Stomach (tissue), 9 donors: ENCODE data around the gene SORCS2. TPM values are rescaled to one million over a fixed set of nuclear protein-coding genes. Genes with fewer than 3 reads are reported as not detected.

Source experiments
- DNase-seq, 2 donors: peaks; one replicate each; pipeline versions ENCODE4 v3.0.0 to v3.0.0-alpha.2; 2013 to 2019
- H3K27ac ChIP-seq, 5 donors: fragments of 200-600 bp in 4 of 5; sonication (generic) in 4 of 5; one replicate each; pipeline ENCODE4 v1.5.1; 2013 to 2019; ENCODE audit warnings: mild to moderate bottlenecking in 1 of 5, moderate library complexity in 1 of 5
- H3K27me3 ChIP-seq, 3 donors: fragments of 200-600 bp; sonication (generic); one replicate each; pipeline ENCODE4 v1.5.1; 2017 to 2019; ENCODE audit warnings: mixed run types in 1 of 3
- H3K36me3 ChIP-seq, 4 donors: fragments of 200-600 bp; sonication (generic); 1 replicate in 3 of 4; 2 replicates in 1 of 4; pipeline ENCODE4 v1.5.1; 2016 to 2019
- H3K4me1 ChIP-seq, 4 donors: fragments of 200-600 bp; sonication (generic); one replicate each; pipeline ENCODE4 v1.5.1; 2016 to 2019
- H3K4me3 ChIP-seq, 4 donors: fragments of 200-600 bp; sonication (generic) in 3 of 4; one replicate each; pipeline ENCODE4 v1.5.1; 2016 to 2019; ENCODE audit warnings: mild to moderate bottlenecking in 1 of 4
- H3K9me3 ChIP-seq, 4 donors: fragments of 200-600 bp; sonication (generic); one replicate each; pipeline ENCODE4 v1.5.1; 2016 to 2019
- CTCF ChIP-seq, 7 experiments: fragments of 450-650 bp in 4 of 7; fragments of 200-600 bp in 3 of 7; sonication (generic) in 3 of 7; IDR thresholded peaks; one replicate each; pipeline ENCODE4 v1.5.1; 2016 to 2019; ENCODE audit warnings: antibody characterized with exemption in 7 of 7, control low read depth in 2 of 7, mild to moderate bottlenecking in 1 of 7
- EP300 ChIP-seq: sonication (generic); formaldehyde crosslinking; IDR thresholded peaks from one replicate; pipeline ENCODE4 v1.6.1; 2017; ENCODE audit warnings: antibody characterized with exemption
- POLR2A ChIP-seq, 4 donors: fragments of 450-650 bp; IDR thresholded peaks; one replicate each; pipeline ENCODE4 v1.6.1; 2016; ENCODE audit warnings: antibody characterized with exemption in 4 of 4, control low read depth in 2 of 4, mild to moderate bottlenecking in 1 of 4, moderate library complexity in 1 of 4
- POLR2AphosphoS5 ChIP-seq, 3 donors: sonication (generic); formaldehyde crosslinking; IDR thresholded peaks; one replicate each; pipeline ENCODE4 v1.6.1; 2016; ENCODE audit warnings: antibody characterized with exemption in 3 of 3
- WGBS, 5 donors: extraction: QIAGEN DNeasy Blood & Tissue Kit in 3 of 5; methylation state at CpG; one replicate each; pipeline versions ENCODE4 v1.1.5 to v1.1.7; 2013 to 2018; 5-methylcytosine and 5-hydroxymethylcytosine counted together
- intact Hi-C: fragments of 100-400 bp; cut with DNase I; formaldehyde crosslinking; loops from one replicate; pipeline ENCODE4 v1.15.1; 2023; ENCODE audit warnings: low total_unique reads
- polyA plus RNA-seq, 3 donors: library from polyadenylated mRNA; stranded (reverse); fragments of 200-250 nt; gene quantifications; one replicate each; pipeline ENCODE4 v1.2.3, GENCODE V29; 2013
- total RNA-seq, 5 donors: library from RNA; depleted of rRNA; stranded (reverse); fragments of >200 nt; gene quantifications; one replicate each; pipeline versions ENCODE4 v1.1.0 to v1.2.3, GENCODE V29; 2014 to 2016
- donor health status: healthy with polysubstance abuse.
- donor health status: Bipolar disorder and iron deficiency.
- donor health status: healthy.

The SORCS2 gene
- total and polyA plus RNA-seq, 8 donors, result under 0.01 to 13.0 (median 0.50) TPM; not detected in 1

- WGBS, 5 donors, result 42 to 62% (median 51%) methylated on average over 10 to 11 of the region's 11 CpGs
These were observed 2.7 kb upstream of the SORCS2 start for GRCh38 chr4:7189475-7190277.

GRCh38 chr4:7190278-7190594 is 2.1 kb upstream of the SORCS2 start:
- intact Hi-C loops, result loop anchor here (10.0 kb wide), 1 partner anchor 105 kb away; no protein-coding TSS in a partner anchor
- peaks cover 0 to 93% (median 50%) of the 10 kb centered on the region in 3 donors for H3K27me3 ChIP-seq
- 77 to 86% (median 82%) methylated on average over 2 of the region's 2 CpGs for whole genome bisulfite sequencing, 5 donors

More at GRCh38 chr4:7189475-7190277, 2.7 kb upstream of the SORCS2 start:
- H3K9me3 ChIP-seq, result no peaks in the 10 kb centered on the region
- no peak overlapping the region for H3K27ac ChIP-seq
- intact Hi-C loops, result loop anchor here (5.0 to 10.0 kb wide), 2 partner anchors 105 to 528 kb away; no protein-coding TSS in a partner anchor
- TF ChIP-seq CTCF (IDR thresholded peaks at IDR 0.05), result no peak
- no peak for TF ChIP-seq POLR2AphosphoS5 (IDR thresholded peaks at IDR 0.05)
- no peak for TF ChIP-seq POLR2A (IDR thresholded peaks at IDR 0.05)
- no peak for TF ChIP-seq EP300
- peaks cover 0 to 87% (median 48%) of the 10 kb centered on the region in 3 donors for H3K27me3 ChIP-seq
- H3K4me1 ChIP-seq, result peaks cover 12 to 23% (median 17%) of the 10 kb centered on the region in 4 donors
- DNase-seq, result no peak
- no peaks in the 10 kb centered on the region for H3K36me3 ChIP-seq
- no peak overlapping the region for H3K4me3 ChIP-seq

GRCh38 chr4:7190691-7191545 is 1.4 kb upstream of the SORCS2 start:
- Histone ChIP-seq H3K4me3 (no peak overlapping the region), H3K4me1 (peaks cover 12 to 30% (median 19%) of the 10 kb centered on the region in 4 donors), H3K27ac (no peak overlapping the region), H3K36me3 (no peaks in the 10 kb centered on the region), H3K9me3 (no peaks in the 10 kb centered on the region), H3K27me3 (peaks cover 0 to 94% (median 50%) of the 10 kb centered on the region in 3 donors)
- WGBS, 5 donors, result 74 to 83% (median 81%) methylated on average over 10 to 11 of the region's 11 CpGs
- DNase-seq, result no peak
- TF ChIP-seq EP300, result no peak
- TF ChIP-seq POLR2AphosphoS5 (IDR thresholded peaks at IDR 0.05), result no peak
- TF ChIP-seq POLR2A (IDR thresholded peaks at IDR 0.05), result no peak
- no peak for TF ChIP-seq CTCF (IDR thresholded peaks at IDR 0.05)
- intact Hi-C loops, result loop anchor here (10.0 kb wide), 1 partner anchor 104 kb away; no protein-coding TSS in a partner anchor

More at GRCh38 chr4:7190278-7190594, 2.1 kb upstream of the SORCS2 start:
- no peaks in the 10 kb centered on the region for H3K9me3 ChIP-seq
- no peak for DNase-seq
- H3K4me3 ChIP-seq, result no peak overlapping the region
- peaks cover 12 to 25% (median 19%) of the 10 kb centered on the region in 4 donors for H3K4me1 ChIP-seq
- TF ChIP-seq CTCF (IDR thresholded peaks at IDR 0.05) (no peak), EP300 (no peak)
- no peaks in the 10 kb centered on the region for H3K36me3 ChIP-seq
- no peak overlapping the region for H3K27ac ChIP-seq

- Histone ChIP-seq H3K27ac (no peak overlapping the region), H3K9me3 (no peaks in the 10 kb centered on the region), H3K36me3 (no peaks in the 10 kb centered on the region), H3K4me3 (peak overlapping the region in 3 of 4 donors; percentile 18 to 42 (median 39)), H3K4me1 (peaks cover 12 to 33% (median 19%) of the 10 kb centered on the region in 4 donors), H3K27me3 (peaks cover 0 to 94% (median 50%) of the 10 kb centered on the region in 3 donors)
- 59 to 66% (median 60%) methylated on average over 20 to 22 of the region's 22 CpGs for WGBS, 5 donors
- DNase-seq, result no peak
- intact Hi-C loops, result loop anchor here (10.0 kb wide), 1 partner anchor 103 kb away; no protein-coding TSS in a partner anchor
- TF ChIP-seq CTCF (IDR thresholded peaks at IDR 0.05) (no peak), POLR2A (IDR thresholded peaks at IDR 0.05) (no peak), EP300 (no peak), POLR2AphosphoS5 (IDR thresholded peaks at IDR 0.05) (no peak)
These were observed 639 bp upstream of the SORCS2 start for GRCh38 chr4:7191546-7192251.
